HG03039 (cell line): ENCODE results near the gene NFKBIZ.
A peak's percentile ranks its signal among the peaks of the same experiment; 100 is the strongest.

Experiments used
- ATAC-seq: cut with Tn5 transposase; IDR thresholded peaks from one replicate; pipeline ENCODE4 v1.9.1; 2021; ENCODE audit warnings: mild to moderate bottlenecking, moderate library complexity; ENCODE audit not compliant: unreplicated experiment

Gene NFKBIZ

GRCh38 chr3:101824702-101825101 lies 24.6 kb upstream of the NFKBIZ start:
- no peak for ATAC-seq

DNA sequence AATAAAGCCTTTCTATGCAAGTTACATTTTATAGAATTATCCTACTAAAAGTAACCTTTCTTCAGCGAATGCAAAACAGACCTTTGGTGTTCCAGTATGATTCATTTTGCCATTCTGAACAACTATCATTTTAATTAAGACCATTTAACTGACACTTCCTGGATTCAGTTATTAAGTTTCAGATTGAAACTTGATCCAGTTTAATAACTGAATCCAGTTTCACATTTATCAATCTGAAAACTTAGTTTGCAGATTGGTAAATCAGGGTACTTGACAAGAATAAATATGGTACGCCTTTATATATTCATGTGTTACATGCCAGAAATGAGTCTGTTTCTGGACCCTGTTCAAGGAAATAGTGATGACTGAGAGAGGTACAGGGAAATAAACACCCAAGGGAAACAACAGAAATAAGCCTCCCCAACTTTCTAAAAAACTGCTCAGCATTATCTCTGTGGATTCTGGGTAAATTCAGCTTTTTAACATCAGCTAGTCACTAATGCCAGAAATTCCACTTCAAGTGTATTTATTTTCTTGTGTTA lies 23.3 kb upstream of the NFKBIZ start:
- no peak for ATAC-seq

- peak; percentile 79 for ATAC-seq
Measured at GRCh38 chr3:101827211-101828174, 21.8 kb upstream of the NFKBIZ start.

DNA sequence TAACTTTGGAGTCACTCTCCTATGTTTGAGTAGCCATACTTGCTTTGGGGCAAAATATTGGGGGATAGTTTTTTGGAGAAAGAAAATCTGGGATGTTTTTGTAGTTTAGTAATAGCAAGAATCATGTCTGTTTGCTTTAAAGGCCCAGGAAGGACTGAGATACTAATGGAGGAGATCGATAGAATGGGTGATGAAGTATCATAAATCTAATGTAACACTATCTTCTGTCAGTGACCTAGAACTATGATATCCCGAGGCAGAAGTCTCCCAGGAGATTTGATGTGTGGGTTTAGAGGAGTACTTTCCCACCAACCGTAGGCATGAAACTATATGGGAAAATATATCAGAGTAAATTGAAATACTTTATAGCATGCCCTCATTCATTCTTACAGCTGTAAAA lies 21.0 kb upstream of the NFKBIZ start:
- ATAC-seq, result no peak

DNA sequence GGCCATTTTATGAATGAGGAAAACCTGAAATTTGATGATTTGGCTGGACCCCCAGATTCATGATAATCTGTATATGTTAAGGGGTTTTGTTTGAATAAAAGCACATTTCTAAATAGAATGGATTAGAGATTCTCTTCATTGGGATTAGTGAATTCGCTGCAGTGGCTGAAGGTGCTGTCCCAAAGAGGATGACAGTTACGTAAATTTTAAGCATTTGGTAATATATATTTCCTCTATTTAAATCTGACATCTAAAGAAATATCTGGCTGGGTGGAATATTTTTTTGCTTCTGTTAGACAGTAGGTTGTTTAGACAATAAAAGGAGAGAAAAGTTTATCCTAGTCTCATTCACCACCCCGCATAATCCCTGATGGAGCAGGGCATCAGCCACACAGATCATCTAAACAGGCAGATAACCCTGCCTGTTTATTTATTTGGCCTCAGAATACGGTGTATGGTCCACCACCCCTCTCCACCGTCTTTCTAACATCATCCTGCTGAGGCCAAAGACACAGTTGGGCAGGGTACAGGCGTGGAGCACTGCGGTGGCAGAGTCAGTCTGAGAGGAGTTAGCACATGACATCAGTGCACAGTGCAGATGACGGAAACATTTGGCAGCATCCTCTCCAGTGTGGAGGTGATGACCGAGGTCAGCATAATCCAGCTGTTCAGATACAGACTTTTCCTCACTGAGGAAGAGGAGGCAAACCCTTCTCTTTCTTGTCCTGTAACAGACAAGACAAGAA lies 20.4 kb upstream of the NFKBIZ start:
- ATAC-seq, result peak; percentile 41

DNA sequence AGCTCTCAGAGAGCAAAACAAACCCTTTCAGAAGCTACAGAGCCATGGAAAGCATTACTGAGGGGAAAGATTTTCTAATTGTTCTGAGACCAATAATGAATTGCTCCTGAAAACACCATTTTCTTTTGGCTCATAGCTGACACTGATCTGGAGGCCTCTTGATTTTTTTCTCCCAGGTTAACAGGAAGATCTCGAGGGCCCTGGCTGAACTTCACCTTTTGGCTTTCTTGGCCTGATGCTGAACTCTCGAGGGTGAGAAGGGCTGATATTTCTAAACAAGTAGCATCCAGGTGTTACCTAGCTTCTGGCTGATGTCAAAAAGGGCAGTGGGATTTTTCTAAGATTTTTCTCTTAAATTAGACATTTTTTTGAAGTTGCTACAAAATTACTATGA lies 19.9 kb upstream of the NFKBIZ start:
- no peak for ATAC-seq

DNA sequence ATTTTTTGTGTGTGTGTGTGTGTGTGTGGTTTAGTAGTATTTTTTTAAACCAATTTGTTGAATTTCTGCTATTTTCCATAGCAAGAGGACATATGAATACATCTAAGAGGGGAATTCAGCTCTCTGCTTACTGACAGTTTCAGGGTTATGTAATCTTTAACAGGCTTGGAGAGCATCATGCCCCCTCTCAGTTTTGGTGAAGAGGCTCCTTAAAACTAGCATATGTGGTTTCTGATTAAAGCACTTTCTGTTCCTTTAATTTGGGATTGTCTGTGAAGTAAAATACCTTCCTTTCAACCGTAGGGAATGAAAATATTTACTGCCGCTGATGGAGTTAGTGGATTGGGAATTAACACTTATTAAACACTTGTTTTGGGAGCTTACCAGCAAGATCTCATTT lies 19.4 kb upstream of the NFKBIZ start:
- no peak for ATAC-seq

DNA sequence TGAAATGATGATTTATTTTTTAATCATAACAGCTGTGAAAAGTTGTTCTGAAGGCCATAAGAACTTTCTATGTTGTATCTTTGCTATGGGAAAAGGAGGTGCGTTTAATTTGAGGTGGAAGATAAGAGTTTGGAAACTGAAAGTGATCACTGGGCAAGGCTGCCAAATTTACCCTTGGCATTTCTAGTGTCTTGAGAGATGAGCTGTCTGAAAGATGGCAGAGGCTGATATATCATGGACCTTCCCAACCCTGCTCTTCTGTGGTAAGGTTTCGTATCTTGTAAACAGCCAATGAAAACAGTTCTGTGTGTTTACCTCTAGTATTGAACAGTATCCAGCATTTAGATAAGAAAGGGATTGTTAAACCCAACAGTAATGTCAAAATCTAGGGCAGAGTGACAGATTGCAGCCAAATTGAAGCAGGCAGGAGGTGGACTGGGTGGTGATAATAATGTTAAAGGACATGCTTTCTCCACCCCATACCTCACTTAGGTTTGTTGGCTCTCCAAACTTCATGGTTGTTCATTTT lies 15.8 kb upstream of the NFKBIZ start:
- no peak for ATAC-seq

GRCh38 chr3:101835676-101836075 lies 13.6 kb upstream of the NFKBIZ start:
- ATAC-seq, result no peak

- no peak for ATAC-seq
Measured at GRCh38 chr3:101836160-101836559, 13.2 kb upstream of the NFKBIZ start.

DNA sequence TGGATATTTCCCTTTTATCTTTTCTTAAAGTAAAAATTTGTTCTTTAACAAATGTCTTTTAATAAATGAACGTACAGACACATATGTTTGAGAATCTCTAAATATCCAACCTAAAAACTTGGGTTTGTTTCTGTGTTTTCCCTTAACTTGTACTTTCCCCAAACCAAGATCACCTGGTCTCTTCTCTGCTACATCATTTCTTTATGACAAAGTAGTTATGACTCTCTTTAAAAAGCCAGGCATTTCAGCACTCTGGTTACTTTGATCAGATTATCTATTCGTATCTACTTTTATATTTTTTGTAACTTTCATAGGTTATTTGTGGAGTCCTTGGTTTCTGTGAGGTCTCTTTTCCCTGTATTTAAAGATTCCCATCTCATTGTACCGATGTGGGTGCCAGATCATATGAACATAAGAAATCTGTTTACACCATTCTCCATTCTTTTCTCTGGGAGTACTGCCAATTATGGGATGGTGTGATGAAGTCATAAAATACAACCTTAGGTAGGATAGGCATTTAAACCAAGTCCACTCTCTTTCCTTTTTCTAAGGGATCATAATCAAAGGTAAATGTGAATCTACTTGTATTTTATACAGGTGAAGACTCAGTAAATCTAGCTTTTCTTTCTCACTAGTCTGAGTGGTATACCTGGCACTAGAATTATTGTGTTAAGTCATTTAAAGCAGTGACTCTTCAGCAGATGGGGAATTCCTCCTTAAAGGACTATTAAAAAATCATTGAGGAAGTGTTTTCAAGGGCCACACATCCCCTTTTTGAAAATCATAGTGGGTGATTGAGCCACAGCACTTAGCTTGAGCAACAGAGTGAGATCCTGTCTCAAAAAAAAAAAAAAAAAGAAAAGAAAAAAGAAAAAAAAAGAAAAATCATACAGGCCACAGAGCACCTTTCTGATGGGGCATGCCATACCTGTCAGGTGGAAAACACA lies 12.4 kb upstream of the NFKBIZ start:
- ATAC-seq, result no peak

DNA sequence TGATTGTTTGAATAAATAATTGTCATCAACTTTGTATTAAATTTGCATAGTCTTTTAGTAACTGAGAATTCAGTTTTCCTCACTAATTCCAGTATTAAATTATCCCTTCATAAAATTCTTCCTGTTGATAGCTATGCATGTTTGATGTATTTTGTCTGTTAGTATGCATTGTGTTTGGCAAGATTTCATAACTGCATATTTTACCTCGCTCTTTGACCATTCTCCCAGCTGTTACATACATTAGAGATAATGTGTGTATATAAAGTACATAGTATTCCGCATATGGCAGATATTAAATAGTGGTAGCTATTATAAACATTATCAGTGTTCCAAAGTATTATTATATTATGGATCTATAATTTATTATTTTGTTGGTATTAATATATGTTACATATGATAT lies 10.6 kb upstream of the NFKBIZ start:
- ATAC-seq, result no peak

GRCh38 chr3:101840066-101840465 lies 9.2 kb upstream of the NFKBIZ start:
- no peak for ATAC-seq

- ATAC-seq, result no peak
Measured at GRCh38 chr3:101842245-101842934, 6.9 kb upstream of the NFKBIZ start.

GRCh38 chr3:101842935-101843330 lies 6.4 kb upstream of the NFKBIZ start:
- ATAC-seq, result no peak

GRCh38 chr3:101845425-101845824 lies 3.9 kb upstream of the NFKBIZ start:
- ATAC-seq, result no peak

- ATAC-seq, result no peak
Measured at GRCh38 chr3:101846709-101847108, 2.6 kb upstream of the NFKBIZ start.

- no peak for ATAC-seq
Measured at GRCh38 chr3:101847328-101847727, 2.0 kb upstream of the NFKBIZ start.

DNA sequence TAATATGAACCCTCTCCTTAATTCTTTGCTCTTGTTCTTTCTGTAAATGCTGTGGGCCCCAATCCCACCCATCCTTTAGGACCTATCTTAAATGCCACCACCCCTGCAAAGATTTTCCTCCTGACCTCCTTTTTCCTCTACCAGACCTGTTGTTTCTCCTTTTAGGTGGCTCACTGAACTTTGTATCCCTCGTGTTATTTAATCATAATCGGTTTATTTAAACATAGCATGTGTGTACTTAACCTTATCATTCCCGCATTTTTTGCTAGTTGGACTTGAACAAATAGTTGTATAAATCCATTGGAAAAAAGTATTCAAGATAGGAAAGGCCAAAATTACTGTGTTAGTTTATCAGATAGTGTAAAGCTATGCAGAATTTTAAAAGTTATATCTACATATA lies 988 bp upstream of the NFKBIZ start:
- no peak for ATAC-seq

GRCh38 chr3:101849714-101850245 lies 466 bp downstream of the NFKBIZ start:
- ATAC-seq, result peak; percentile 21
